HG03457 (cell line): ENCODE measurements around the gene TMEM198.

Experiments used
- ATAC-seq: cut with Tn5 transposase; IDR thresholded peaks from one replicate; pipeline ENCODE4 v1.9.1; 2021; ENCODE audit warnings: moderate number of reproducible peaks; ENCODE audit not compliant: unreplicated experiment

Gene TMEM198

GRCh38 chr2:219542931-219543595, 765 bp upstream of the TMEM198 start:
- ATAC-seq = peak; percentile 19

- no peak for ATAC-seq
Measured at GRCh38 chr2:219544567-219544966, 739 bp downstream of the TMEM198 start.

- no peak for ATAC-seq
Measured at GRCh38 chr2:219545295-219545942, 1.6 kb downstream of the TMEM198 start.

GRCh38 chr2:219545943-219546352, 2.1 kb downstream of the TMEM198 start:
- ATAC-seq = no peak

GRCh38 chr2:219547621-219548020, 3.8 kb downstream of the TMEM198 start:
- no peak for ATAC-seq

- ATAC-seq = no peak
Measured at GRCh38 chr2:219548990-219549389, 5.2 kb downstream of the TMEM198 start.

- ATAC-seq = no peak
Measured at GRCh38 chr2:219549619-219550018, 5.8 kb downstream of the TMEM198 start.

- ATAC-seq = no peak
Measured at GRCh38 chr2:219551441-219552381, 7.9 kb downstream of the TMEM198 start.

GRCh38 chr2:219552382-219553167, 8.7 kb downstream of the TMEM198 start:
- ATAC-seq = peak; percentile 82

- no peak for ATAC-seq
Measured at GRCh38 chr2:219553168-219553417, 9.3 kb downstream of the TMEM198 start.

GRCh38 chr2:219553463-219553963, 9.7 kb downstream of the TMEM198 start:
- ATAC-seq = no peak

GRCh38 chr2:219554350-219554749, 10.5 kb downstream of the TMEM198 start:
- ATAC-seq = no peak

- no peak for ATAC-seq
Measured at GRCh38 chr2:219555956-219556355, 12.1 kb downstream of the TMEM198 start.

- no peak for ATAC-seq
Measured at GRCh38 chr2:219556413-219556812, 12.6 kb downstream of the TMEM198 start.

GRCh38 chr2:219557320-219557719, 13.5 kb downstream of the TMEM198 start:
- ATAC-seq = no peak

- ATAC-seq = no peak
Measured at GRCh38 chr2:219557791-219558785, 14.3 kb downstream of the TMEM198 start.

GRCh38 chr2:219559156-219559915, 15.5 kb downstream of the TMEM198 start:
- ATAC-seq = no peak

- no peak for ATAC-seq
Measured at GRCh38 chr2:219560037-219560892, 16.4 kb downstream of the TMEM198 start.
